MCF 10A (cell line): ENCODE results near the gene SLC43A3. TPM values are rescaled to one million over a fixed set of nuclear protein-coding genes. Genes with fewer than 3 reads are reported as not detected.

Source experiments
- BruUV-seq: library from RNA; stranded (reverse); fragments of 400-500 nt; replicated peaks from 2 replicates; lab custom pipeline; 2021; lab: Mats Ljungman, UMichigan
- CTCF ChIA-PET: fragments of 300-600 bp; sonication (Branson Sonifier 250); formaldehyde crosslinking; extraction: SDS; loops from one replicate; lab custom pipeline; 2021; ENCODE audit warnings: antibody characterized with exemption, inconsistent platforms; lab: Yijun Ruan, JAX
- POLR2A ChIA-PET: fragments of 300-600, 350-650 bp; sonication (Branson Sonifier 250); formaldehyde crosslinking; extraction: SDS; loops from one replicate; lab custom pipeline; 2020; ENCODE audit warnings: antibody characterized with exemption, inconsistent platforms; lab: Yijun Ruan, JAX
- DNase-seq: peaks from one replicate; pipeline ENCODE4 v3.0.0-alpha.2; 2018; ENCODE audit not compliant: unreplicated experiment
- H3K27ac Mint-ChIP-seq: one replicate; pipeline ENCODE4 v1.8.0; 2022; ENCODE audit warnings: mild to moderate bottlenecking, low read depth, mixed read lengths; ENCODE audit not compliant: unreplicated experiment
- H3K27me3 Mint-ChIP-seq: one replicate; pipeline ENCODE4 v1.8.0; 2022; ENCODE audit warnings: mixed read lengths; ENCODE audit not compliant: insufficient read depth, unreplicated experiment
- H3K36me3 Mint-ChIP-seq: one replicate; pipeline ENCODE4 v1.8.0; 2022; ENCODE audit warnings: mild to moderate bottlenecking, moderate library complexity, mixed read lengths; ENCODE audit not compliant: insufficient read depth, unreplicated experiment
- H3K4me1 Mint-ChIP-seq: one replicate; pipeline ENCODE4 v1.8.0; 2022; ENCODE audit warnings: mixed read lengths; ENCODE audit not compliant: insufficient read depth, unreplicated experiment
- H3K4me3 Mint-ChIP-seq: one replicate; pipeline ENCODE4 v1.8.0; 2022; ENCODE audit warnings: mild to moderate bottlenecking, moderate library complexity, mixed read lengths; ENCODE audit not compliant: unreplicated experiment
- H3K9me3 Mint-ChIP-seq: one replicate; pipeline ENCODE4 v1.8.0; 2022; ENCODE audit warnings: mixed read lengths; ENCODE audit not compliant: unreplicated experiment
- CTCF ChIP-seq: fragments of 200-600 bp; IDR thresholded peaks from one replicate; pipeline ENCODE4 v1.8.0; 2022; ENCODE audit warnings: antibody characterized with exemption, mild to moderate bottlenecking; ENCODE audit not compliant: unreplicated experiment
- intact Hi-C: fragments of 100-400 bp; cut with micrococcal nuclease; formaldehyde crosslinking; loops from 2 replicates; pipeline ENCODE4 v1.14.1; 2022
- total RNA-seq: library from RNA; stranded (reverse); gene quantifications from 2 replicates; pipeline ENCODE4 v1.2.3, GENCODE V29; 2022

SLC43A3 gene
- total RNA-seq, 1 experiment from 2014 or later = 112 TPM

- no peaks in the 10 kb centered on the region for H3K9me3 Mint-ChIP-seq
- peaks cover 27% of the 10 kb centered on the region for H3K4me1 Mint-ChIP-seq
- intact Hi-C loops = loop anchor here (10.0 kb wide), 1 partner anchor 345 kb away; no protein-coding TSS in a partner anchor
- H3K27ac Mint-ChIP-seq = peak overlapping the region; percentile 25
- TF ChIP-seq CTCF = no peak
- DNase-seq = no peak
- POLR2A ChIA-PET = interaction anchor here (0.7 to 1.4 kb wide), 5 partner anchors 19 to 69 kb away, joined by 3 to 5 read pairs (median 3); partner anchors contain the start of gene SLC43A1
- peaks cover 22% of the 10 kb centered on the region for H3K27me3 Mint-ChIP-seq
- no TSS peak for BruUV-seq
- H3K36me3 Mint-ChIP-seq = no peaks in the 10 kb centered on the region
- H3K4me3 Mint-ChIP-seq = peak overlapping the region; percentile 72
- CTCF ChIA-PET = interaction anchor here (0.5 to 11.2 kb wide), 43 partner anchors 9 to 753 kb away, joined by 3 to 254 read pairs (median 5); partner anchors contain the start of genes SLC43A1, SMTNL1 and TIMM10
Measured at GRCh38 chr11:57459164-57460021, 32.5 kb upstream of the SLC43A3 start.

- Mint-ChIP-seq H3K27ac (no peak overlapping the region), H3K36me3 (no peaks in the 10 kb centered on the region), H3K27me3 (peaks cover 22% of the 10 kb centered on the region), H3K4me3 (peak overlapping the region; percentile 70), H3K4me1 (peaks cover 27% of the 10 kb centered on the region), H3K9me3 (no peaks in the 10 kb centered on the region)
- DNase-seq = peak; percentile 38
- TF ChIP-seq CTCF = peak; percentile 92
- CTCF ChIA-PET = interaction anchor here (0.6 to 11.2 kb wide), 64 partner anchors 8 to 1053 kb away, joined by 3 to 254 read pairs (median 5); partner anchors contain the start of genes CLP1, SLC43A1, SLC43A3 and SMTNL1
- BruUV-seq = no TSS peak
- POLR2A ChIA-PET = interaction anchor here (0.8 to 1.5 kb wide), 6 partner anchors 24 to 87 kb away, joined by 3 to 8 read pairs (median 5); partner anchors contain the start of gene SLC43A1
- intact Hi-C loops = loop anchor here (1.0 to 10.0 kb wide), 2 partner anchors 186 to 346 kb away; no protein-coding TSS in a partner anchor
Measured at GRCh38 chr11:57458410-57459163, 31.7 kb upstream of the SLC43A3 start.

- Mint-ChIP-seq H3K9me3 (no peaks in the 10 kb centered on the region), H3K4me1 (peaks cover 27% of the 10 kb centered on the region), H3K27ac (no peak overlapping the region), H3K27me3 (peaks cover 24% of the 10 kb centered on the region), H3K36me3 (no peaks in the 10 kb centered on the region), H3K4me3 (no peak overlapping the region)
- BruUV-seq = no TSS peak
- DNase-seq = no peak
- TF ChIP-seq CTCF = no peak
- intact Hi-C loops = loop anchor here (1.0 to 10.0 kb wide), 2 partner anchors 186 to 347 kb away; no protein-coding TSS in a partner anchor
- ChIA-PET POLR2A (interaction anchor here (0.7 to 1.5 kb wide), 5 partner anchors 32 to 87 kb away, joined by 3 to 8 read pairs (median 5); partner anchors contain the start of genes SLC43A1 and SLC43A3), CTCF (interaction anchor here (0.6 to 11.2 kb wide), 71 partner anchors 8 to 1471 kb away, joined by 3 to 254 read pairs (median 4); partner anchors contain the start of genes CLP1, SLC43A1, SLC43A3 and SMTNL1)
Measured at GRCh38 chr11:57458060-57458409, 31.1 kb upstream of the SLC43A3 start.
